GM21423 (cell line): ENCODE measurements around the gene PEX26.
"Not testable (repeated sequence)": the region's sequence is repeated elsewhere in the genome, so short reads cannot be mapped to it uniquely, and the experiment has no call there.

ENCODE experiments used
- ATAC-seq: cut with Tn5 transposase; IDR thresholded peaks from one replicate; pipeline ENCODE4 v1.9.1; 2021; ENCODE audit warnings: mild to moderate bottlenecking, moderate library complexity; ENCODE audit not compliant: unreplicated experiment

The PEX26 gene

DNA sequence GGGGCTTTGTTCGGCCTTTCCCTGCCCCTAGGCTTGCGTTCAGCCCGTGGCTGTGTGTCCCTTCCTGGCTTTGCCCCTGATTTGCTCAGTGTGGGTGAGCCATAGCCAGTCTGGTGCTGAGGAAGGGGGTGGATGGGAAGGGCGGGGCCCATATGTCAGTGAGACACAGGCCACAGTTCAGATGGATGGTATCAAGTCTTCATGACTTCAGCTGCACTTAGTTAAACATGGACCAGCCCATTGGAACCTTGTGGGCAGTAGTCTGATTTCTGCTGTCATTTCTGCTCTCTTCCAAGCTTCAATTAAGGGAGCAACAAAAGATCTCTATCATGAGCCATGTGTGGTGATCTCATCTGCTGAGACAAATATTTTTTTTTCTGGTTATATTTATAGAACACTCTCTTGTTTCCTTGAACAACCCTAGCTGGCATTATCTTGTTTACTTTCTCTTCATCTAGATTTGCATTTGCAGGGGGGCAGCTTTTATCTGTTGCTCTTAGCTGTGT, 21.6 kb upstream of the PEX26 start:
- ATAC-seq: no peak

DNA sequence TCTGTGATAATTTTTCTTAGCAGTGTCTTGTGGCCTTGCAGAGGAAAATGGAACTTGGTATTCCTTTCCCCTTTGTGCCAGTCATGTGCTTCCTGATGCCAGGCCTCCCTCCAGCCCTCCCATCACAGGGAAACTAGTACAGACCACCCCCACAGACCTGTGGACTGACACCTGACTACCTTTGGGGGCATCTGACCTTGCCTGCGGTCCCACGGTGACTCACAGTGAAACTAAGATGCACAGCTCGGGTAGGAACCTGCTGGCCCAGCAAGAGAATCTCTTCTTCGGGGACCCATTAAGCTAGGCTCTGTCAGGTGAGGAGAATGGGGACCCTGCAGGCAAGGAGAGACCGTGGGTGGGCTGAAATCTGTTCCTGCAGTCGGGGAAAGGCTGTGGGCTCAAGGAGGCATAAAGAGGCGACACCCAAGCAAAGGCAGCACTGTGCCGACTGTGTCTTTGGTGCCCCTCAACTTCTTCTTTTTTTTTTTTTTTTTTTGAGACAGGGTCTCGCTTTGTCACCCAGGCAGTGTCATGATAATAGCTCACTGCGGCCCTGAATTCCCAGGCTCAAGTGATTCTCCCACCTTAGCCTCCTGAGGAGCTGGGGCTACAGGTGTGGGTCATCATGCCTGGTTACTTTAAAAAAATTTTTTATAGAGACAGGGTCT, 20.8 kb upstream of the PEX26 start:
- peak; percentile 59 for ATAC-seq

DNA sequence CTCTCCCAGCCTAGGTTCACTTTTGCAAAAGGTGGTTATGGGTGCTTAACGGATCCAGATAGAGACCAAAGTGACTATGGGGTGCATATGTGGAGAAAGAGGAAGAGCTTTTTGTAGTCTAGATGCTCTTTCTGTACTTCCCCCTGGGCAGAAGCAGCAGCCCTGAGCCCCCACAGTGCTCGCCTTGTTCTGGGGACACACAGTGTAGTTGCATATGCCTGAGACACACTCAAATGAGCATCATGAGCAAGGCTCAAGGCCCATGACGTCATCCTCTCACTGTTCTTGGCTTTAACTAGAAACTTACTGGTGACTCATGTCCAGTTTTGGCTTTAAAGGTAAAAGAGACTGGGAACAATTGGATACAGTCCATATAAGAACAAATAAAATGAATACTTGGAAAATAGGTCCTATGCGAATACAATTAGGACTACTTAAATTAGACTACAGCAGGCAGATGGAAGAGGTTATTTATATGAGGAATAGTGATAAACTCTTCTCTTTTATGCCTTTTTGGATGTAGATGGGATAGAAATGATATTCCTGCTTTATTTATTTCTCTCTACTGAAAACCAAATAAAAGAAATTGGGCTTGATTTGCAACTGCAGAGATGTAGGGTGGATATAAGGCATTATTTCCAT, 20.1 kb upstream of the PEX26 start:
- ATAC-seq: peak; percentile 53

DNA sequence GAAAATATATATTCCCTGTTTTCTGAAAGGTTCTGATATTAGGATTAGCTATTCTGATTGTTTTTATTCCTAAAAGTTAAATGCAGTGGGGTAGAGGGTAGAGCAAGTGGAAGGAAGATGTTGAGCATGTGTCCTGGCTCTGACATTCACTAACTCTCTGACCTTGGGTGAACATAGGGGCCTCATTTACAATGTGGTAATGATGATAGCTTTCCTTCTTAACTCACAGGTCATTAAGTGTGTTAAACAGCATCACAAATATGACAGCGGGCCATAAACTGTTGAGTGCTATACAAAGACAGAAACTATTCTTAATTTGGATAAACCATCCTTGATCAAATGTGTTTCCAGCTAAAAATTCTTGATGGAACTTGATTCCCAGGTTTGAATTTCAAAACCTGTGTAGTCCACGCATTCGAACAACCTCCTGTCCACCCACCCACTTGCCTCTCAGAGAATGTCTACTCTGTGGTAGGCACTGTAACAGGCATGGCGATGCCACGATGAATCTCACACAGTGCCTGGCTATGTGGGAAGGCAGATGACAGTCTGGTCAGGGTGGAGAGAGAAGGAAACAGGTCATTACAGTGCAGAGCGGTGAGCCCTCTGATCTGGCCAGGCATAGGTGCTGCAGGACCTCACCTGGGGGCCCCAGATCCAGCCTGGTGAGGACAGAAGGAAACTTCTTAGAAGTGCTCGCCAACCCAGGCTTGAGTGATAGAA, 19.3 kb upstream of the PEX26 start:
- ATAC-seq: no peak

DNA sequence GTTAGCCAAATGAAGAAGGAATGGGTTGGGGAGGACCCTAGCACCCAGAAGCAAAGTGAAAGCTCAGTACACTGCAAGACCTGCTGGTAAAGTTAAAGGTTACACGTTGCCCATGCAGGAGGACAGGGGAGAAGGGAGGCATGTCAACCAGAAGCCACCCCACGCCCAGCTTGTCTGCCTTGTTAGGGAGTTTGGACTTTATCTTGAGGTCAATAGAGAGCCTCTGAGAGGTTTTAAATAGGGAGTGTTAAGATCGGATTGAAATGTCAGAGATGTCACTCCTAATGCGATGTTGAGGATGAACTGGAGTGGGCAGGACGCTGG, 18.7 kb upstream of the PEX26 start:
- ATAC-seq: no peak

DNA sequence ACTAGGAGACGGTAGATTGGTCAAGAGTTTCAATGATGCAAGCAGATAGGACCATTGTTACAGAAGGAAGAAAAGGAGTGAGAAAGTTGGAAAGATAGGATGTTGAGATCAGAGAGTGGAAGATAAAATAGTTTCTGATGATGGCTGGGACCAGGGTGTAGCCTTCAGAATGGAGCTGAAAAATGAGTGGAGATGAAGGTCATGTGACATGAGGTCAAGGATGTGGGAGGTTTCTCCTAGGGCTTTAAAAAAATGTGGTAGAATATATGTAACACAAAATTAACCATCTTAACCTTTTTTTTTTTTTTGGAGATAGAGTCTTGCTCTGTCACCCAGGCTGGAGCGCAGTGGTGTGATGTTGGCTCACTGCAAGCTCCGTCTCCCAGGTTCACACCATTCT, 18.3 kb upstream of the PEX26 start:
- no peak for ATAC-seq

DNA sequence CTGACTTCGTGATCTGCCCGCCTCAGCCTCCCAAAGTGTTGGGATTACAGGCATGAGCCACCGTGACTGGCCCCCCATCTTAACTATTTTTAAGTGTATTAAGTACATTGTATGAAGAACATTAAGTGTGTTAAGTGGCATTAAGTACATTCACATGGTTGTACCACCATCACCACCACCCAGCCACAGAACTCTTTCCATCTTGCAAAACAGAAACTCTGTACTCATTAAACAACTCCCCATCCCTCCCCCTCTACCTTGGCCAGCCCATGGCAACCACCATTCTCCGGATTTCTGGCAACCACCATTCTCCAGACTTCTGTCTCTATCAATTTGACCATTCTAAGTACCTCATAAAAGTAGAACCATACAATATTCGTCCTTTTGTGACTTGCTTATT, 17.8 kb upstream of the PEX26 start:
- ATAC-seq: no peak

DNA sequence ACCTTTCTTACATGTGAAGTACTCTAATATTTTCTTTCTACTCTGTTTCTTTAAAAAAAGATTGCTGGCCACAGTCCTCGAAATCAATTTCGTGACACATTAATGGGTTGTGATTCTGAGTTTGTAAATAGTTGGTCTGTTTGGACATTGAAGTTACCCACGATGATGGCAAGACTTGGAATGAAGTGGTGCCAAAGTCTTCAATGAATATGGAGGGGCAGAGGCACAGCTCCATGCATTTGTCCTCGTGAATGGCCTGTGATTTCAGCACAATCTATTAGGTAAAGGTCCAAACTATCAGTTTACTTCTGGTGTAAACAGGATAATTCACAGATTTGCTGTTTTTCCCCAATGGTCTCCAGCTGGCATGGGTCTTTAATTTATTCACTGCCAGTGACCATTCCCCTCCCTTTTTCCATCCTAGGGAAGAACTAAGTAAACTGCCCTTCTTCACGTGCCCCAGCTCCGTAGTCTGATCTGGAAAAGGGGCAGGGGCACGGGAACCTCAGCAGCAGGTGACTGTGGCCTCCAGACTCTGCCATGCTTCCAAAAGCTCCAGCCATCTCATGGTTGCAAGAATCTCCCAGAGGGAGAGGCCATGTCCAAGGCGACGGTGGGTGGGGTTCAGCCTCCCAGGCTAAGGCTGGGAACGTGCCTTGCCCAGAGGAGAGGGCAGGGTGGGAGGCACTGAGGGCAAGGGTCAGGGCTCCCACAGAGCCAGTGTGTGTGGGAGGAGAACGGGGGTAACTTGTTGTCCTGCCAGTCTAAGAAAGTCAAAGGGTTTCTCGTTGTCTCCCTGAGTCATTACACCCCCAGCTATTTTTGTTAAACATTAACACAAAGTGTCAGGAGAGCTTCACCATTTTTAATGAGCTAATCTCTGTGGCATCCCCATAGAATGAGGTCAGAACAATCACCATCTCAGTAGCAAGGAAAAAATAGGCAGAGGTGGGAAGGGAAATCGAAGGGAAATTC, 16.9 kb upstream of the PEX26 start:
- ATAC-seq: no peak

DNA sequence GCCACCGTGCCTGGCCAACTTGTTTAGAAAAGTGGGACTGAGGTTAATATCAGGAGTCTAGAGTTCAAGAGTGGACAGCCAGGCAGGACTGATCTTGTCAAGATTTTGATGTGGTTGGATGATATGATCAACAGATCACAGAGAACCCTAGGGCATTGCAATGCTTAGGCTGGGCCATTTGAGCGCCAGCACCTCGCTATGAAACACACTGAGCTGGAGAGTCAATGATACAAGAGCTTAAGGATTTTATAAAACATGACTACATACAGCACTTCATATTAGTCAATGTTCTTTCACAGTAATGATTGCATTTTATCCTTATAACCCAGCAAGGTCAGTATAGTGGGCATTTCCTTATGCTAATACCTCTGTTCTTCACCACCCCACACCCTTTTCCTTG, 15.4 kb upstream of the PEX26 start:
- no peak for ATAC-seq

DNA sequence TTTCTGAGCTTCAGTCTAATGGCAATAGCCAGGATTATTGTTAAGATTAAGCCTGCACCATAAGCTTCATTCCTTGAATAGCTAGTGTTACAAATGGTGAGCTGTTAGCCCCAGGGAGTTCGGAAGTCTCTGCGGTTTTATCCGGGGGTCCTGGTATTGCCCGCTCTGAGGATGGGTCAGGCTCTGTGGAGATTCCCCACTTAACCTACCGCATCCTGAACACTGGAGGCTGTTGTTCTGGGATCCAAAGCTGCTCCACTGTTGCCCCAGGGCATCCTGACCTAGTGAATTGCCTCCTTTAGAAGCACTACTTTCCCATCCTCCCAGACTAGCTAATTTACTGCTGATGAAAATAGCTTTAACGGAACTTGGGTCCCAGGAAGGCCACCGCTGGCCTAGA, 14.5 kb upstream of the PEX26 start:
- no peak for ATAC-seq

DNA sequence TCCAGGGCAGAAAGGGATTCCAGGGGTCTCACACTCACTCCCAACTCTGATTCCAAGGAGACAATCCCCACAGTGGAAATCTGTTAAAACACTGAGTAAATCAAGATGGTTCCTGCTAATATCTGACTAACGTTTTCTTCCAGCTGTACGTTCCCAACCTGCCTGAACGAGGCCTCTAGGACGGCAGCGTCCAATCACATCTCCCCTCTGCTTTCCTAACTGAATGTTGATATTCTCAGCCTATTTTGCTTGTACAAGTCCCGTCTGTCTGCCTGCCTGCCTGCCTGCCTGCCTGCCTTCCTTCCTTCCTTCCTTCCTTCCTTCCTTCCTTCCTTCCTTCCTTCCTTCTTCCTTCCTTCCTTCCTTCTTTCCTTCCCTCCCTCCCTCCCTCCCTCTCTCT, 14.1 kb upstream of the PEX26 start:
- not testable (repeated sequence) for ATAC-seq

DNA sequence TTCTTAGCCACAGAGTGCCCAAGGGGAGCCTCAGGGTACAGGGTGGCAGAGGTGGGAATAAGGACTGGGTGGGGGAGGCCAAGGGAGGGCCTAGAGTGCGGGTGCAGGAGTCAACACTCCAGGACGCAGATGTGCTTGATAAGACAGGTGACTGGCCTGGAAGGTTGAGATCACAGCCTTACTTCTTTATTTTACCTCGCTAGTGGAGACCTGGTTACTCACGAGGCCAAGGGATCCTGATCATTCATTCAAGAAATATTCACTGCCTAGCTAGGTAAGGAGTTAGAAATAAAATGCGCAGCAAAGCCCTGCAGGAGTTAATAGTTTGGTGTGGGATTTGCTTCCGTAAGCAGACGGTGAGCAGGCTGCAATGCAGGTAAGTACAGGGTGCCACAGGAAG, 13.2 kb upstream of the PEX26 start:
- no peak for ATAC-seq

DNA sequence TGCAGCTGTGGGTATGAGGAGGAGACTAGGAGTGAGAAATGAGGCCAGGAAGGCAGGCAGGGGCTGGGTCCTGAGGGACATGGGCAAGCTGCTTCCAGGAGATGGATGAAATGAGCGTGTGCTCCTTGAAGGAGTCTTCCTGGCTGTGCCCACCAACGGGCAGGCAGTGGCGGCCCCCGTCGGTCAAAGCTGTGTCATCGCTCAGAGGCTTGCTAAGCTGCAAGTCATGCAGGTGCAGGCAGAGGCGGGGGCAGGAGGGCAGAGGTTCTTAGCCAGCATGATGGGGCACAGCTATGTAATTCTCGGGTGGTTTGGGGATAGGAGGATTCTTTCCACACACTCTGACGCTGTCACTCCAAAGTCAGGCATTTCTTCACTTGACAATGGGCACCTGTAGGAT, 12.5 kb upstream of the PEX26 start:
- no peak for ATAC-seq

DNA sequence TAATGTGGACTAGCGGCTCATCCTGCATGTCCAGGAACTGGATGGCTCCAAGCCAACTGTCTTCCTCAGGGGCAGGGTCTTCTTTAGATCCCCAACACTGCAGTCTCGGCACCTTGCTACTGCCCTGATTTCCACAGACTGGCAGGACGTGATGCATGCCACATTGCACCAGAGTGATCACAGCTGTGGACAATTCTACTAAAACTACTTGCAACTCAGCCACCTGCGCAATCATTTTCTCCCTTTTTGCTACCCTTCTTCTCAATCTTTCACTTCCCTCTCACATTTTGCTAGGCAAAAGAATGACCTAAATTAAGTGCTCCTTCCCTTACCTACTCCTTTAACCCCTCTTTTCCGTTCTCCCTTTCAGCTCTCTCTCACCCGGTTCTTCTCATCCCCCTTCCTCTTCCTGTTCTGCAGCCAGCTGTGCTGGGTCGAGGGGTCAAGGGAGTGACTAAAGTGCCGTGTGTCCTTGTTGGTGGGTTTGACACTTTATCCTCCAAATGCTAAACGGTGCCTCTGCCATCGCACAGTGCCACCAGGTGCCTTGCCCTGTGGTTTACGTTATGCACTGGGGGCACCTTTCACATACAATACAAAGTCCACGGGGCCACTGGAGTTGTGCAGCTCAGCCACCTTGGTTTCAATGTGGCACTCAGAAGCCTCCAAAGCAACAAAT, 11.5 kb upstream of the PEX26 start:
- ATAC-seq: no peak

DNA sequence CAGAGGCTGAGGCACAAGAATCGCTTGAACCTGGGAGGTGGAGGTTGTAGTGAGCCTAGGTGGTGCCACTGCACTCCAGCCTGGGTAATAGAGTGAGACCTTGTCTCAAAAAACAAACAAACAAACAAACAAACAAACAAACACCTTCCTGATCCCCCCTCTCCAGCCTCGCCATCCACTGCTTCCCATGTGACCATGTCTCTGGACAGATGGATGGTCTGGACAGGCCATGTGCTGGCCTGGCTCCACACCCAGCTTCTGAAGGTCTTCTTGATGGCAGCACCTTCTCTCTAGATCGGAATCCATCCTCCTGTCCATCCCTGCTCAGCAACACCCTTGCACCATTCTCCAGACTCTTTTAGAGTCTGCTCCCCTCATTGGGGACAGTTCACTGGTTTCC, 10.7 kb upstream of the PEX26 start:
- ATAC-seq: no peak

DNA sequence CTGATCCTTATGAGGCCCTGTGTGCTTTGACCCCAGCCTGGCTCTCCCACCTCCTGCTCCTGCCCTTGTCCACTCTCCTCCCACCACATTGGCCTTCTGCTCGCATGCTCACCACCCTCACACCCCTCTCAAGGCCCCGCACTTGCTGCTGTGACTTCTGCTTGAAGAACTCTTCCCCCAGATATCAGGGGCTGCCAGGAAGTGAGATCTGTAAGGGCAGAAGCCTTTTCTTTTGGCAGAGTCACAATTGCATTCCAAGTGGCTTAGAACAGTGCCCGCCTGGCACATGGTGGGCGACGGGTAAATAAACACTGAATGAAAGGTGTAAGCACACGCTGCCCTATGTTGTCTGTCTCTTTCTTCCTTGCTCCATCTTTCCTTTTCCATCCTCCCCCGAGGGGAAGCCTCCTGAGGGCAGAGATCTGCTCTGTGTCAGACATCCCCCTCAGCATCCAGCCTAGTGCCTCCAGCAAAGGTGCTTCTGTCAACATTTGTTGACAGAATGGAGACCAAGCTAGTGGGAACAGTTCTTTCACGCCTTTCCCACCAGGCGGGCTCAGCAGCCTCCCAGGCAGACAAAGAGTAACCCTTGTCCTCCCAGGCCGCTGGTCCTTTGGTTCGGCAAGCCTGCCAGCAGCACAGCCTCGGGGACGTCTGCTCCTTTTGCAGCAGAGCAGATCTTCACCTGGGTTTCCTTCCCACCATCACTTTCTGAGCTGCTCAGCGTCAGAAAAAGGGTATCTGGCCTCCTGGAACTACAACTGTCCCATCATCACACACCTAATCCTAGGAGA, 10.0 kb upstream of the PEX26 start:
- ATAC-seq: no peak

DNA sequence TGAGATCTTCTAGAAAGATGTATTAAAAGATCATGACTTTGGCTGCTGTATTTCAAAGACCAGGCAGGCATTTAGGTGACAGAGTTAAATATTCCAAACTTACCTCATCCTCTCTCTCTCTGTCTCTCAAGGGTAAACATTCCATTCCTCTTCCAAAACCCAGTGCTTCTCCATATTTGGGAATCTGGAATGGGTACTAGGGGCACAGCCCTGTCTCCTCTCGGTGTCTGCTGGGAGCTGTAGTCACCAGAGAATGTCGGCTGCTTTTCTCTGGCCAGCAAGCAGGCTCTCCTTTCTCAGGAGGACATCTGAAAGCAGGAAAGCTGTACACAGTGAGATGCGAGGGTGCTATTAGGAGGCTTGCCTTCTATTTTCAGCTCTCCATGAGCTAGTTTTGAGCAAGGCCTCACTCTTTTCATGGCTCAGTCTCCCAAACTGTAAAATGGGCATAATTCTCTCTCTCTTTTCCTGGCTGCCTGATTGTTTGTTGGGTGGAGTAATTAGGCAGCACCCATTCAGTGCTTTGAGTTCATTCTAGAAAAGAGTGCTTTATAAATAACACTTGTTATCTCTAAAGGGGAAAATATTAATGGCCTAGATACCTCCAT, 9.3 kb upstream of the PEX26 start:
- no peak for ATAC-seq

DNA sequence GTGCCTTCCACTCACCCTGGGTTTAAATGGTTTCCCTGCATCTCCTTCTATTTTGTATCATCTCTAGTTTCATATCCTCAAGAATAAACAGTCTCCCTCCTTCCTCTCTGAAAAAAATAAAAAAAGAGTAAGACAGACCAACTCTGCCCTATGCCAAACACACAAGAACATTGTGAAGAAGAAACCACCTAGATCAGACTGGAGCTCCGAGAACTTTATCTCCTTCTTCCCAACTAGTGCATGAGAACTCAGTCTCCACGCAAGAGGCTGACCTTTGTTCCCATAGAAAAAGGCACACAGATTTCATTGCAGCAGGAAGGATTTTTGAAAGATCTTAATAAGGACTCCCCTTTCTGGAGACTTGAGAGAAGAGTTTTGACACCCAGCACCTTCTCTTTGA, 8.7 kb upstream of the PEX26 start:
- no peak for ATAC-seq

DNA sequence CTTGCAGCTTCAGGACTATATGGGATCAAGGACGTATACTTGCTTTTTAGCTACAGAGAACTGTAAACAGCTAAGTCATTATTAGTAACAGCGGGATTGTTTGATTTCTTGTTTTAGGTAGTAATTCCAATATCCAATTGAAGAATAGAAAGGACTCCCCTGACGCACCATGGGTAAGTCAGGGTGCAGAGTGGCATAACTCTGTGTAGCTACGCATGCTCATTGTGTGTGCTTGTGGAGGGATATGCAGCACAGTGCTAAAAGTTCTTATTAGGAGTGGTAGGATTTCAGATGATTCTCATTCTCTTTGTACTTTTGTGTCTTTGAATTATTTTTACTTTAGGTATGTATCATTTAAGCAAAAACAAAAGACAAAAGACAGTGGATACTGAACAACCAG, 7.7 kb upstream of the PEX26 start:
- ATAC-seq: no peak
